GM18499 (cell line): ENCODE measurements around the gene GIMAP1.
A peak's percentile ranks its signal among the peaks of the same experiment; 100 is the strongest.
"Not testable (repeated sequence)": the region's sequence is repeated elsewhere in the genome, so short reads cannot be mapped to it uniquely, and the experiment has no call there.

Experiments
- ATAC-seq: cut with Tn5 transposase; IDR thresholded peaks from one replicate; pipeline ENCODE4 v1.9.1; 2021; ENCODE audit warnings: moderate number of reproducible peaks; ENCODE audit not compliant: insufficient read depth, unreplicated experiment

Gene GIMAP1

DNA sequence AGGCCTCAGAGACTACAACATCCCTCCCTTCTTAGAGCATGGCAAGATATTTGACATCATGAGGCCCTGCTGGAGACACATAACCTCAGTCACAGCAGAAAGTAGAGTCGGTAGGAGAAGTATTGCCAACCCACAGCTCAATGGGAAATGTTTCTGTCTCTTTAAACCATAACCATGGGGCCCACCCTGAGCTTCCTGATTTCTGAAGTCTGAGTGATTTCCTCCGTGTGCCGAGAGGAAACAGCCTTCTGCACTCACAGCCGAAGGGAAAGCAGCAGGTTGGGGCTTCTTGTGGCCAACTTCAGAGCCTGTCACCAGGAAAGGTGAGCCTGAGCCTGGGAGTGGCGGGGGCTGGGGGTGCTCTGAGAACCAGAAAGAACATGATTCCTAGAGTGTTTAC, at the start of gene GIMAP1:
Gene GIMAP1, plus strand, starts transcription at position 246 of the 400 bp plus-strand sequence. CDS start 2,435 bp downstream, outside the sequence.
- no peak for ATAC-seq

- peak; percentile 60 for ATAC-seq
Observed at GRCh38 chr7:150668472-150668911, 47.9 kb upstream of the GIMAP1 start.

GRCh38 chr7:150668977-150669376, 47.4 kb upstream of the GIMAP1 start:
- no peak for ATAC-seq

DNA sequence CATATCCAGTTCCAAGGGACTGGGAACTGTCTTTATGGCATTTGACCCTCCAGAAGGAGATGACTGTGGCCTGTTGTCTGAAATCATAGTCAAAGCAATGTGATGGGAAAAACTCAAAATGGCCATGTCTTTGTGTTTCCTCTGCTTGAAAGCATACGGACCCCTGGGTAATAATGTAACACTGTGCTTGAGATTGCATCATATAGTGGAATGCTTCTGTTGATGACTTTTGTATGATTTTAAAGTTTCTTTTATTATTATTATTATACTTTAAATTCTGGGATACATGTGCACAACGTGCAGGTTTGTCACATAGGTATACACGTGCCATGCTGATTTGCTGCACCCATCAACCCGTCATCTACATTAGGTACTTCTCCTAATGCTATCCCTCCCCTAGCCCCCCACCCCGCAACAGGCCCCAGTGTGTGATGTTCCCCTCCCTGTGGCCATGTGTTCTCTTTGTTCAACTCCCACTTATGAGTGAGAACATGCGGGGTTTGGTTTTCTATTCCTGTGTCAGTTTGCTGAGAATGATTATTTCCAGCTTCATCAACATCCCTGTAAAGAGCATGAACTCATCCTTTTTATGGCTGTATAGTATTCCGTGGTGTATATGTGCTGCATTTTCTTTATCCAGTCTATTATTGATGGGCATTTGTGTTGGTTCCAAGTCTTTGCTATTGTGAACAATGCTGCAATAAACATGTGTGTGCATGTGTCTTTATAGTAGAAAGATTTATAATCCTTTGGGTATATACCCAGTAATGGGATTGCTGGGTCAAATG, 44.4 kb upstream of the GIMAP1 start:
- not testable (repeated sequence) for ATAC-seq

DNA sequence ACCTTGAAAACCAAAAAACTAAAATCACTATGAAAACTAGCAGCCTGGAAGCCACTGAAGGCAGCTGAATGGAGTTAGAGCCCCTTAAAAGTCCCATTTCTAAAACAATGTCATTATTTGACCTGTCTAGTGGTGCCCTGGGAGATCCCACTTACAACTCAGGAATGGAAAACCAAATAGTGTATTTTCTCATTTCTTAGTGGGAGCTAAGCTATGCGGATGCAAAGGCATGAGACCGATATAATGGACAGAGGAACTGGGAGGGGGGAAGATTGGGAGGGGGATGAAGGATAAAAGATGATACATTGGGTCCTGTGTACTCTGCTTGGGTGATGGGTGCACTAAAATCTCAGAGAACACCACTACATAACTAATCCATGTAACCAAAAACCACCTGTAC, 40.7 kb upstream of the GIMAP1 start:
- ATAC-seq = no peak

GRCh38 chr7:150676276-150676675, 40.1 kb upstream of the GIMAP1 start:
- not testable (repeated sequence) for ATAC-seq

- ATAC-seq = not testable (repeated sequence)
Observed at GRCh38 chr7:150676854-150677253, 39.6 kb upstream of the GIMAP1 start.

- not testable (repeated sequence) for ATAC-seq
Observed at GRCh38 chr7:150678601-150679000, 37.8 kb upstream of the GIMAP1 start.

- ATAC-seq = not testable (repeated sequence)
Observed at GRCh38 chr7:150680364-150680763, 36.0 kb upstream of the GIMAP1 start.

DNA sequence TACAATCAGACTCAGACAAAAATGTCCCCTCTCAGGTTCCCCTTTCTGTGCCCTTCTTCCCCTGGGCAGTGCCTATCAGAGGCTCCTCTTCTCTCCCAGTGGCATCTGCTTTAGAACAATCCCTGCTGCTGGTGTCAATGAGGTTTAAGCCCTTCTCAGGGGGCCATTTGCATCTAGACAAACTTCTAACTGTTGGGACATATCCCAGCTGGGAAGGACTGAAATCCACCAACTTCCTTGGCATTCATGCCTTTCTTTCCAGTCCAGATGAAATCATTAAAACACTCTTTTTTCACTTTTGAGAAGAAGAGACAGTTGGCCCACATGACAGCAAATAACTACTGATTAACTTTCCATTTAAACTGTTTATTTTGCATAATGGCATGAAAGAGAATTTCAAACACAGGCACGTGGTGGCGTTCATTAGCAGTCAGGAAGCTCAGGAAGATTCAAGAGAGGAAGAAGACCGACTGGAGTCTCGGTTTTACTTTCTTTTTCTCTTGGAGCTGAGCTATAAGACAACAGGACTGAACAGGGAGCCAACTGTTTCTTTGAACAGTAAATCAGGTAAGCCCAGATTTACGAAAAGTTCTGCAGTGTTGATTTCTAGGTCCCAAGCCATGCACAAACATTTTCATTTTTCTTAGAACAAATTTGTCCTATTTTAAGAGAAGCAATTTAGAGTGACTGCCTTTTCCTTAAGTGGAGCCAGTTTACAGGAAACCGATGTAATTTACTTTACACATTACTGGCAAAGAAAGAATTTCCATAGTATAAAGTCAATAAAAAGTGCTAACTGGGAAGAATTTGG, 31.0 kb upstream of the GIMAP1 start, which contains the start of gene GIMAP2:
Gene GIMAP2, plus strand, starts transcription at position 488 of the 811 bp plus-strand sequence. CDS start 1,354 bp downstream, outside the sequence.
- no peak for ATAC-seq

- ATAC-seq = no peak
Observed at GRCh38 chr7:150686030-150686631, 30.3 kb upstream of the GIMAP1 start.

GRCh38 chr7:150688630-150689029, 27.8 kb upstream of the GIMAP1 start:
- ATAC-seq = no peak

DNA sequence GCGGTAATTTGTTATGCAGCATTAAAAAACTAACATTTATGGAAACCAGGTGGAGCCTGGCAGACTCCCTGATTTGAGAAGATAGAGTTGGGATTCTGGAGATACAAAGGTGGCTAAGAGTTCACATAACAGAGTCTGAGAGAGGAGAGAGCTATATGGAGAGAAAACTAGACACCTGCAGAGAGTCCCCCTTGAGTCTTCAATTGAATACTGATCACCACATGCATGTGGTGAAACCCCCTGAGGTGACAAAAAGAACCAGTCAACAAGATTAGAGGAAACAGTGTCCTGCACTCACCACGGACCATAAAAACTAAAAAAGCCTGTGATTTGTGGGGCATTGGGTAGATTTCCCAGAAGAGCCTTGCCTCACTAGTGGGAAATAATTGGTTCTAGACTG, 20.8 kb upstream of the GIMAP1 start:
- no peak for ATAC-seq

DNA sequence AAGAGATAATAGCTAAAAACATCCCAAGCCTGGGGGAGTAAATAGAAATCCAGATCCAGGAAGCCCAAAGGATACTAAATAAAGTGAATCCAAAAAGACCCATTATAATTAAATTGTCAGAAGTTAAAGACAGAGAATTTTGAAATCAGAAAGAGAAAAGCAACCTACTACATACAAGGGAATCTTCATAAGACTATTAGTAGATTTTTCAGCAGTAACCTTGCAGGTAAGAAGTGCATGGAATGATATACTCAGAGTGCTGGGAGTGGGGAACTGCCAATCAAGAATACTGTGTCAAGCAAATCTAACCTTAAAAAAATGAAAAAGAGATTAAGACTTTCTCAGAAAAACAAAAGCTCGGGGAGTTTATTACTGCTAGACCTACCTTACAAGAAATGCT, 13.2 kb upstream of the GIMAP1 start:
- no peak for ATAC-seq

- ATAC-seq = no peak
Observed at GRCh38 chr7:150715293-150715692, 1.1 kb upstream of the GIMAP1 start.

GRCh38 chr7:150715738-150716137, 675 bp upstream of the GIMAP1 start:
- no peak for ATAC-seq

GRCh38 chr7:150716939-150717338, 526 bp downstream of the GIMAP1 start:
- no peak for ATAC-seq

- ATAC-seq = no peak
Observed at GRCh38 chr7:150717814-150718420, 1.5 kb downstream of the GIMAP1 start.

DNA sequence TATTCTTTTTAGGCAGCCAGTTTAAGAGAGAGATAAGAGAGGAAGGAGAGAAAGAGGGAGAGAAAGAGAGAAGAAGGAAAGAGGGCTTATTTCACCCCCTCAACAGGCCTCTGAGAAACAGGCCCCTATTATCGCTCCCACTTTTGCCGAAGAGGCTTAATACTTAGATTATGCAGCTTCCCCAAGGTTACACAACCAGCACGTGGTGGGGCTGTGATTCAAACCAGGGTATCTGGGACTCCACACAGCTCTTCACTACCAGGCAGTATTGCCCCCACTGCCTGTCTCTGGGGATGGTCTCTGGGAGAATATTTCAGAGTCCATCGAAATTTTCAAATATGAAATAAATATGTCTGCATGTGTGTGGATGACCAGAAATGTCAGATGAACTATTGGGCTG, 3.0 kb downstream of the GIMAP1 start:
- ATAC-seq = no peak
